ENCODE results near the gene EHHADH. TPM values are rescaled to one million over a fixed set of nuclear protein-coding genes. Genes with fewer than 3 reads are reported as not detected.

Gene EHHADH
- total RNA-seq, 1 donor from 2014 or later, result 5.9 TPM

GRCh38 chr3:185164428-185165217 lies 89.2 kb downstream of the EHHADH start:
- Histone ChIP-seq H3K36me3 (ENCODE audit: control insufficient read depth, insufficient read depth, low read length) (no peaks in the 10 kb centered on the region), H3K27me3 (ENCODE audit: control insufficient read depth, insufficient read depth, low read length) (peaks cover 3% of the 10 kb centered on the region), H3K4me3 (ENCODE audit: low read depth, low read length) (no peak overlapping the region)
- TF ChIP-seq CTCF (IDR thresholded peaks at IDR 0.05; ENCODE audit: insufficient read depth, low read length, poor library complexity, severe bottlenecking), result no peak
- DNase-seq (ENCODE audit: low read depth), result no peak

- no peak for TF ChIP-seq CTCF (IDR thresholded peaks at IDR 0.05; ENCODE audit: insufficient read depth, low read length, poor library complexity, severe bottlenecking)
- peaks cover 6% of the 10 kb centered on the region for H3K27me3 ChIP-seq (ENCODE audit: control insufficient read depth, insufficient read depth, low read length)
- no peak for DNase-seq (ENCODE audit: low read depth)
Observed at GRCh38 chr3:185162634-185163033, 91.2 kb downstream of the EHHADH start.

GRCh38 chr3:185161761-185162160 lies 92.1 kb downstream of the EHHADH start:
- TF ChIP-seq CTCF (IDR thresholded peaks at IDR 0.05; ENCODE audit: insufficient read depth, low read length, poor library complexity, severe bottlenecking), result no peak
- Histone ChIP-seq H3K27me3 (ENCODE audit: control insufficient read depth, insufficient read depth, low read length) (peaks cover 9% of the 10 kb centered on the region), H3K36me3 (ENCODE audit: control insufficient read depth, insufficient read depth, low read length) (no peaks in the 10 kb centered on the region), H3K4me3 (ENCODE audit: low read depth, low read length) (no peak overlapping the region)
- no peak for DNase-seq (ENCODE audit: low read depth)

More at GRCh38 chr3:185162634-185163033, 91.2 kb downstream of the EHHADH start:
- Histone ChIP-seq H3K4me3 (ENCODE audit: low read depth, low read length) (no peak overlapping the region), H3K36me3 (ENCODE audit: control insufficient read depth, insufficient read depth, low read length) (no peaks in the 10 kb centered on the region)

- H3K4me3 ChIP-seq (ENCODE audit: low read depth, low read length), result no peak overlapping the region
- H3K36me3 ChIP-seq (ENCODE audit: control insufficient read depth, insufficient read depth, low read length), result no peaks in the 10 kb centered on the region
- no peak for TF ChIP-seq CTCF (IDR thresholded peaks at IDR 0.05; ENCODE audit: insufficient read depth, low read length, poor library complexity, severe bottlenecking)
- DNase-seq (ENCODE audit: low read depth), result no peak
- H3K27me3 ChIP-seq (ENCODE audit: control insufficient read depth, insufficient read depth, low read length), result peaks cover 23% of the 10 kb centered on the region
Observed at GRCh38 chr3:185157347-185157746, 96.5 kb downstream of the EHHADH start.

- TF ChIP-seq CTCF (IDR thresholded peaks at IDR 0.05; ENCODE audit: insufficient read depth, low read length, poor library complexity, severe bottlenecking), result no peak
- no peak overlapping the region for H3K4me3 ChIP-seq (ENCODE audit: low read depth, low read length)
- H3K27me3 ChIP-seq (ENCODE audit: control insufficient read depth, insufficient read depth, low read length), result peaks cover 27% of the 10 kb centered on the region
- no peak for DNase-seq (ENCODE audit: low read depth)
- no peaks in the 10 kb centered on the region for H3K36me3 ChIP-seq (ENCODE audit: control insufficient read depth, insufficient read depth, low read length)
Observed at GRCh38 chr3:185155678-185156077, 98.2 kb downstream of the EHHADH start.

Data from kidney epithelial cell (primary cell).